ENCODE data around the gene RNF17.

The RNF17 gene

DNA sequence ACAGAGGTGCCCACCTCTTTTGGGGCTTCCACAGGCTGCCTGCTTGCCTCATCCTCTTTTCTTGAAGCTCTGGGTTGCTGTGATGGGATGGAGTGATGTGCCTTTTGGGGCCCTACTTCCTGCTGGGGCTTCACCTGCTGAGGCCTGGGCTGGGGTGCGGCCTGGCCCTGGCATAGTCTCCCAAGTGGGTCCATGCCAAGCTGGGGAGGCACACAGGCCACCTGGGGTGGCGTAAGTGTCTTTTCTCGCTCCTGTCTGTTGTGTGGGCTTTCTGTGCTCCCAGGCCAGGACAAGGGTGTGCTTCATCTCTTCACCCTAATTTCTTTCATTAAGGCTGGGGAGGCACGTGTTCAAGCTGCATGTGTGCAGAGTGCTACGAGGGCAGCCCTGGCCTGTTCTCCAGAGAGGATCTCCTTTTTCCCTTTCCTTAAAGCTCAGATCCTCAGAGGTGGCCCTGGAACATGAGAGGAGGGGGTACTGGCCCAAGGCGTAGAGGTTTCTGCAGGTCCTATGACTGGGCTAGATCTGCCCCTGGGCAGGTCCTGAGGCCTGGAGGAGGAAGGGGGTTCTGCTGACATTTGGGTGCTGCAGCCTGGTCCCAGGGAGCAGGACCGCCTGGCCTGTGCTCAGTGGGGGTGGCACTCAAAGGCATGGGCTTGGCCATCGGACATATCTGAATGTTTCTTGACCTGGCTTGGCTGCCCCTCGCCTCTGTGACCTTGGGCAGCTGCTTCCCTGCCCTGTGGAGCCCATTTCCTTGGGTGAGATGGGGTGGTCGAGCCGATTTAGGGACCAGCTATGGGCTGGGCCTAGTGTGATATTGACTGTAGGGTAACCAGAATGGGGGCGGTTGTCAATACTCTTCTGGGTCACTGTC lies 23.7 kb upstream of the RNF17 start:
- peaks cover 13% of the 10 kb centered on the region for H3K4me1 ChIP-seq (ENCODE audit: insufficient read depth, insufficient read length)
- DNase-seq (ENCODE audit: low read depth, low spot score): no peak
- no peaks in the 10 kb centered on the region for H3K9me3 ChIP-seq (ENCODE audit: insufficient read depth, low read length)
- no peak overlapping the region for H3K9ac ChIP-seq (ENCODE audit: insufficient read length, low read depth)
- H3K27me3 ChIP-seq (ENCODE audit: insufficient read depth, insufficient read length): peaks cover 10% of the 10 kb centered on the region
- H3K36me3 ChIP-seq (ENCODE audit: insufficient read depth, insufficient read length, low read length): no peaks in the 10 kb centered on the region
- TF ChIP-seq YY1 (IDR thresholded peaks at IDR 0.05; ENCODE audit: insufficient read depth, insufficient read length) (no peak), SUZ12 (IDR thresholded peaks at IDR 0.05; ENCODE audit: extremely low read depth, insufficient read depth, insufficient read length) (no peak), ZNF274 (IDR thresholded peaks at IDR 0.05; ENCODE audit: low read depth, low read length) (no peak)
- H3K4me3 ChIP-seq (ENCODE audit: insufficient read length, low read depth): no peak overlapping the region

GRCh38 chr13:24741016-24741662 lies 22.8 kb upstream of the RNF17 start:
- DNase-seq (ENCODE audit: low read depth, low spot score): no peak
- TF ChIP-seq YY1 (IDR thresholded peaks at IDR 0.05; ENCODE audit: insufficient read depth, insufficient read length) (no peak), SUZ12 (IDR thresholded peaks at IDR 0.05; ENCODE audit: extremely low read depth, insufficient read depth, insufficient read length) (no peak), ZNF274 (IDR thresholded peaks at IDR 0.05; ENCODE audit: low read depth, low read length) (no peak)
- H3K9ac ChIP-seq (ENCODE audit: insufficient read length, low read depth): no peak overlapping the region
- peaks cover 19% of the 10 kb centered on the region for H3K27me3 ChIP-seq (ENCODE audit: insufficient read depth, insufficient read length)
- no peaks in the 10 kb centered on the region for H3K9me3 ChIP-seq (ENCODE audit: insufficient read depth, low read length)
- H3K4me3 ChIP-seq (ENCODE audit: insufficient read length, low read depth): no peak overlapping the region
- peaks cover 13% of the 10 kb centered on the region for H3K4me1 ChIP-seq (ENCODE audit: insufficient read depth, insufficient read length)
- H3K36me3 ChIP-seq (ENCODE audit: insufficient read depth, insufficient read length, low read length): no peaks in the 10 kb centered on the region

- Histone ChIP-seq H3K36me3 (ENCODE audit: insufficient read depth, insufficient read length, low read length) (no peaks in the 10 kb centered on the region), H3K9ac (ENCODE audit: insufficient read length, low read depth) (no peak overlapping the region), H3K4me1 (ENCODE audit: insufficient read depth, insufficient read length) (peaks cover 13% of the 10 kb centered on the region), H3K9me3 (ENCODE audit: insufficient read depth, low read length) (no peaks in the 10 kb centered on the region), H3K27me3 (ENCODE audit: insufficient read depth, insufficient read length) (peaks cover 25% of the 10 kb centered on the region), H3K4me3 (ENCODE audit: insufficient read length, low read depth) (no peak overlapping the region)
- TF ChIP-seq ZNF274 (IDR thresholded peaks at IDR 0.05; ENCODE audit: low read depth, low read length) (no peak), YY1 (IDR thresholded peaks at IDR 0.05; ENCODE audit: insufficient read depth, insufficient read length) (no peak), SUZ12 (IDR thresholded peaks at IDR 0.05; ENCODE audit: extremely low read depth, insufficient read depth, insufficient read length) (no peak)
- DNase-seq (ENCODE audit: low read depth, low spot score): no peak
Observed at GRCh38 chr13:24741791-24742190, 22.2 kb upstream of the RNF17 start.

DNA sequence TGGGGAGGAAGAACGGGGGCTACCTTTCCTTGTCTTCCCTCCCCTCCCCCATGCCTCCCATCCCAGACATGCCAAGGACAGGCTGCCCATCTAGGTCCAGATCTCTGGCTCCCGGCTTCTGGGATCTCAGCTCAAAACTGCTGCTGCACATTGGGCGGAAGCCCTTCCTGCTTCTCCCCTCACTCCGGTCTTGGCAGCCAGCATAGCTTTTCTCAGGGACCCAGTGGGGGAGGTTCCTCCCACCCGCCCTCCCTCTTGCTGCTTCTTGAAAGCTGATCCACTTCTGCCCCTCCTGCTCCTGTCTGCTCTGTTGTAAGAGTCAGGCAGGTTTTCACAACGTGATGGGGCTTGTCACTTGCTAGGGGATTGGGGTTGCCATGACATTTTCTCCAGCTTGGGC lies 21.7 kb upstream of the RNF17 start:
- H3K9me3 ChIP-seq (ENCODE audit: insufficient read depth, low read length): no peaks in the 10 kb centered on the region
- H3K9ac ChIP-seq (ENCODE audit: insufficient read length, low read depth): no peak overlapping the region
- no peaks in the 10 kb centered on the region for H3K36me3 ChIP-seq (ENCODE audit: insufficient read depth, insufficient read length, low read length)
- DNase-seq (ENCODE audit: low read depth, low spot score): no peak
- no peak for TF ChIP-seq ZNF274 (IDR thresholded peaks at IDR 0.05; ENCODE audit: low read depth, low read length)
- H3K4me1 ChIP-seq (ENCODE audit: insufficient read depth, insufficient read length): peaks cover 13% of the 10 kb centered on the region
- H3K4me3 ChIP-seq (ENCODE audit: insufficient read length, low read depth): no peak overlapping the region
- H3K27me3 ChIP-seq (ENCODE audit: insufficient read depth, insufficient read length): peaks cover 30% of the 10 kb centered on the region

DNA sequence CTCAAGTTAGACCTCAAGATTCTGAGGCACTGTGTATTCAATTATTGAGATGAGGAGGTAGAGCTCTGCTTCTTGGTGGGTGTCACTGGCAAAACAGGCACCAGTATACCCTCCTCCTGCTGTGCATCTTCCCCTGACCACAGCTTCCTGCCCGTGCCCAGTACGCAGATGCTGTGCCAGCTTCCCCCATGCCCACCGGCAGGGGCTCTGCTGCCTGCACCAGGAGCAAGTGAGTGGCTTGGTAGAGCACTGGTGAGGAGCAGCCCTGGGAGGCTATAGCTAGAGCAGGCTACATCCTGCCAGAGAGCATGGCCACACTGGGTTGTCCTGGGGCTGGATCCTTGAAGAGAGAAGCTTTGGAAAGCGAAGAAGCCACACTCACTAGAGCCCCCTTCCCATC lies 21.0 kb upstream of the RNF17 start:
- H3K27me3 ChIP-seq (ENCODE audit: insufficient read depth, insufficient read length): peaks cover 37% of the 10 kb centered on the region
- no peaks in the 10 kb centered on the region for H3K36me3 ChIP-seq (ENCODE audit: insufficient read depth, insufficient read length, low read length)
- no peak overlapping the region for H3K9ac ChIP-seq (ENCODE audit: insufficient read length, low read depth)
- TF ChIP-seq SUZ12 (IDR thresholded peaks at IDR 0.05; ENCODE audit: extremely low read depth, insufficient read depth, insufficient read length): no peak
- no peak for TF ChIP-seq ZNF274 (IDR thresholded peaks at IDR 0.05; ENCODE audit: low read depth, low read length)
- no peaks in the 10 kb centered on the region for H3K9me3 ChIP-seq (ENCODE audit: insufficient read depth, low read length)
- H3K4me1 ChIP-seq (ENCODE audit: insufficient read depth, insufficient read length): peaks cover 13% of the 10 kb centered on the region
- DNase-seq (ENCODE audit: low read depth, low spot score): no peak
- no peak overlapping the region for H3K4me3 ChIP-seq (ENCODE audit: insufficient read length, low read depth)

- Histone ChIP-seq H3K9me3 (ENCODE audit: insufficient read depth, low read length) (no peaks in the 10 kb centered on the region), H3K4me3 (ENCODE audit: insufficient read length, low read depth) (no peak overlapping the region), H3K4me1 (ENCODE audit: insufficient read depth, insufficient read length) (peaks cover 13% of the 10 kb centered on the region), H3K36me3 (ENCODE audit: insufficient read depth, insufficient read length, low read length) (no peaks in the 10 kb centered on the region), H3K27me3 (ENCODE audit: insufficient read depth, insufficient read length) (peaks cover 50% of the 10 kb centered on the region), H3K9ac (ENCODE audit: insufficient read length, low read depth) (no peak overlapping the region)
- TF ChIP-seq SUZ12 (IDR thresholded peaks at IDR 0.05; ENCODE audit: extremely low read depth, insufficient read depth, insufficient read length) (no peak), YY1 (IDR thresholded peaks at IDR 0.05; ENCODE audit: insufficient read depth, insufficient read length) (no peak), ZNF274 (IDR thresholded peaks at IDR 0.05; ENCODE audit: low read depth, low read length) (no peak)
- no peak for DNase-seq (ENCODE audit: low read depth, low spot score)
Observed at GRCh38 chr13:24744247-24744646, 19.7 kb upstream of the RNF17 start.

DNA sequence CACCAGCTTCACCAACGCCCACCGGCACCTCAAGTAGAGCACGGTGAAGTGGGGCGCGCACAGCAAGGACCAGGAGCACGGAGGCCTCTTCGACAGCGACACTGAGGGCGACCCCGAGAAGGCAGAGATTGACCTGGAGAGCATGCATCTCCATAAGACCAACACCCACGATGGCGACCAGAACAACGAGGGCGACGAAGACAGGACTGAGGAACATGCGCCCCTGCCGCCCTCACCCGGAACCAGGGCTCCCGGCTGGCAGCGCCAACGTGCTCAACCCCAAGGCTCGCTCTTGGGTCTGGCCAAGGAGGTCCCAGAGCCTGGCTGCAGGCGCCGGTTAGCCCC lies 18.5 kb upstream of the RNF17 start:
- no peak overlapping the region for H3K9ac ChIP-seq (ENCODE audit: insufficient read length, low read depth)

More for the DNA sequence above, 18.5 kb upstream of the RNF17 start:
- TF ChIP-seq SUZ12 (IDR thresholded peaks at IDR 0.05; ENCODE audit: extremely low read depth, insufficient read depth, insufficient read length) (no peak), YY1 (IDR thresholded peaks at IDR 0.05; ENCODE audit: insufficient read depth, insufficient read length) (no peak), ZNF274 (IDR thresholded peaks at IDR 0.05; ENCODE audit: low read depth, low read length) (no peak)
- no peaks in the 10 kb centered on the region for H3K36me3 ChIP-seq (ENCODE audit: insufficient read depth, insufficient read length, low read length)
- peaks cover 53% of the 10 kb centered on the region for H3K27me3 ChIP-seq (ENCODE audit: insufficient read depth, insufficient read length)
- no peak overlapping the region for H3K4me3 ChIP-seq (ENCODE audit: insufficient read length, low read depth)
- H3K4me1 ChIP-seq (ENCODE audit: insufficient read depth, insufficient read length): peaks cover 13% of the 10 kb centered on the region
- H3K9me3 ChIP-seq (ENCODE audit: insufficient read depth, low read length): no peaks in the 10 kb centered on the region
- no peak for DNase-seq (ENCODE audit: low read depth, low spot score)
